GM12878 (cell line): Measurements from ENCODE around the gene BARD1. TPM values are rescaled to one million over a fixed set of nuclear protein-coding genes. Genes with fewer than 3 reads are reported as not detected.
A peak's percentile ranks its signal among the peaks of the same experiment; 100 is the strongest.

Experiments
- ATAC-seq: fragments of 200-7000 bp; cut with Tn5 transposase; 3 replicates; pipeline ENCODE4 v1.9.1; 2020; ENCODE audit warnings: mild to moderate bottlenecking, moderate library complexity
- BruUV-seq: library from RNA; stranded (reverse); fragments of 400-500 nt; replicated peaks from 2 replicates; lab custom pipeline; 2021; lab: Mats Ljungman, UMichigan
- CTCF ChIA-PET: fragments of 300-600 bp; sonication (Branson Sonifier 250); formaldehyde crosslinking; extraction: SDS; loops from one replicate; lab custom pipeline; 2021; ENCODE audit warnings: inconsistent platforms; lab: Yijun Ruan, JAX
- POLR2A ChIA-PET: fragments of 350-600 bp; formaldehyde crosslinking; extraction: SDS; loops from one replicate; lab custom pipeline; 2021; ENCODE audit warnings: inconsistent platforms; lab: Charles Lee
- RAD21 ChIA-PET: fragments of 300-600 bp; sonication (Branson Sonifier 250); formaldehyde crosslinking; loops from one replicate; lab custom pipeline; 2023; ENCODE audit warnings: antibody characterized with exemption; ENCODE audit not compliant: unreplicated experiment; lab: Charles Lee
- SMC1A ChIA-PET: fragments of 300-600 bp; sonication (Branson Sonifier 250); formaldehyde crosslinking; loops from one replicate; lab custom pipeline; 2023; ENCODE audit not compliant: unreplicated experiment, uncharacterized antibody; lab: Charles Lee
- DNase-seq: peaks from one replicate; pipeline ENCODE4 v3.0.0-alpha.2; 2011; ENCODE audit warnings: low read depth, low spot score
- FAIRE-seq: peaks from 3 replicates; lab custom pipeline; 2011; peaks lifted over from hg19 to GRCh38; lab: Jason Lieb, UNC
- H2AFZ ChIP-seq: 2 replicates; pipeline ENCODE4 v1.6.0; 2011; ENCODE audit warnings: low read depth, low read length, control low read depth; ENCODE audit not compliant: control insufficient read depth
- H3K27ac ChIP-seq: 2 replicates; pipeline ENCODE4 v1.5.1; 2011; ENCODE audit warnings: control low read depth; ENCODE audit not compliant: control insufficient read depth, insufficient read depth
- H3K27me3 ChIP-seq, 2 experiments: replicated peaks in 1 of 2; 2 replicates each; pipeline versions ENCODE4 v1.6.0 to v1.6.1; 2011; ENCODE audit warnings: low read length in 1 of 2; ENCODE audit not compliant: control insufficient read depth in 2 of 2, insufficient read depth in 2 of 2
- H3K36me3 ChIP-seq, 2 experiments: 2 replicates each; pipeline ENCODE4 v1.5.1; 2011; ENCODE audit warnings: low read length in 1 of 2; ENCODE audit not compliant: control insufficient read depth in 2 of 2, insufficient read depth in 2 of 2
- H3K4me1 ChIP-seq: 2 replicates; pipeline ENCODE4 v1.6.1; 2011; ENCODE audit warnings: mild to moderate bottlenecking, low read length, moderate library complexity, mixed read lengths; ENCODE audit not compliant: control insufficient read depth, insufficient read depth
- H3K4me2 ChIP-seq: 2 replicates; pipeline ENCODE4 v1.6.0; 2011; ENCODE audit warnings: control low read depth; ENCODE audit not compliant: control insufficient read depth, insufficient read depth
- H3K4me3 ChIP-seq: fragments of 200-600 bp; sonication (generic); 2 replicates; pipeline ENCODE4 v1.5.1; 2016
- H3K79me2 ChIP-seq: 2 replicates; pipeline ENCODE4 v1.6.0; 2011; ENCODE audit warnings: low read length; ENCODE audit not compliant: control insufficient read depth, insufficient read depth
- H3K9ac ChIP-seq: 2 replicates; pipeline ENCODE4 v1.8.0; 2011; ENCODE audit warnings: low read length, control low read depth, mixed read lengths; ENCODE audit not compliant: control insufficient read depth, insufficient read depth
- H3K9me3 ChIP-seq: replicated peaks from 3 replicates; pipeline ENCODE4 v1.5.1; 2011; ENCODE audit warnings: mild to moderate bottlenecking, low read length; ENCODE audit not compliant: control insufficient read depth, insufficient read depth
- H4K20me1 ChIP-seq: 2 replicates; pipeline ENCODE4 v1.6.0; 2011; ENCODE audit not compliant: control insufficient read depth, insufficient read depth
- FOS ChIP-seq: IDR thresholded peaks from 3 replicates; pipeline ENCODE4 v1.6.1; 2011; ENCODE audit warnings: borderline replicate concordance; ENCODE audit not compliant: insufficient read length; ENCODE audit errors: extremely low read depth
- RAD21 ChIP-seq: IDR thresholded peaks from 2 replicates; pipeline ENCODE4 v1.6.1; 2011; ENCODE audit warnings: mild to moderate bottlenecking, low read depth, low read length, moderate library complexity; ENCODE audit not compliant: insufficient read depth
- SMC3 ChIP-seq: IDR thresholded peaks from 2 replicates; pipeline ENCODE4 v1.6.1; 2011; ENCODE audit warnings: low read length, improper control_type of control experiment, borderline replicate concordance
- ZNF274 ChIP-seq: IDR thresholded peaks from one replicate; pipeline ENCODE4 v1.8.0; 2011; ENCODE audit not compliant: insufficient read length, insufficient read depth
- ZNF384 ChIP-seq: IDR thresholded peaks from 2 replicates; pipeline ENCODE4 v1.6.1; 2012; ENCODE audit warnings: low read depth, mild to moderate bottlenecking, low read length, improper control_type of control experiment, borderline replicate concordance
- WGBS: methylation state at CpG from one replicate; pipeline ENCODE4 v1.1.6; 2016; ENCODE audit warnings: low lambda C conversion rate; ENCODE audit not compliant: insufficient replicate concordance, insufficient coverage; ENCODE audit errors: missing lambda C conversion rate; 5-methylcytosine and 5-hydroxymethylcytosine counted together
- in situ Hi-C: fragments of 300-500 bp; cut with MboI; formaldehyde crosslinking; loops from 9 replicates; pipeline ENCODE4 v1.14.3; 2018; ENCODE audit warnings: mixed read lengths
- intact Hi-C: fragments of 100-400 bp; cut with micrococcal nuclease; formaldehyde crosslinking; loops from one replicate; pipeline ENCODE4 v1.14.2; 2022; ENCODE audit not compliant: unreplicated experiment
- polyA plus RNA-seq, 11 experiments: library from polyadenylated mRNA; depleted of rRNA in 4 of 11; unstranded in 6 of 11; stranded (reverse) in 5 of 11; fragments of >200 nt; fragmentation: Nextera tagmentation in 4 of 11; fragmentation: Illumina TruSeq in 1 of 11; extraction: Ambion mirVana in 4 of 11; extraction: Trizol in 1 of 11; gene quantifications; 1 replicate in 1 of 11; 2 replicates in 10 of 11; pipeline versions ENCODE4 v1.2.1 to v1.2.3, GENCODE V29; 2011 to 2016; ENCODE audit warnings: inconsistent platforms in 2 of 11, missing spikeins in 2 of 11, low read depth in 1 of 11
- total RNA-seq, 4 experiments: library from RNA; depleted of rRNA in 3 of 4; stranded (reverse); fragments of >200 nt in 3 of 4; fragmentation: Illumina TruSeq in 1 of 4; extraction: Trizol in 1 of 4; gene quantifications; 2 replicates each; pipeline versions ENCODE4 v1.2.1 to v1.2.3, GENCODE V29; 2013 to 2021
- TF ChIP-seq, protein P1 (sequence below), 3 experiments: IDR thresholded peaks in 2 of 3; conservative IDR thresholded peaks in 1 of 3; 2 replicates each; pipeline ENCODE4 v1.5.1; 2011; ENCODE audit warnings: low read depth in 3 of 3, low read length in 3 of 3, mild to moderate bottlenecking in 3 of 3, control low read depth in 2 of 3, moderate library complexity in 2 of 3, inconsistent platforms in 1 of 3, mixed read lengths in 1 of 3; ENCODE audit not compliant: control insufficient read depth in 2 of 3, insufficient read depth in 1 of 3; ENCODE audit errors: extremely low read depth in 1 of 3
- TF ChIP-seq, protein P2 (sequence below): fragments of 450-650 bp; IDR thresholded peaks from 2 replicates; pipeline ENCODE4 v1.6.1; 2016; ENCODE audit warnings: mild to moderate bottlenecking, moderate library complexity, borderline replicate concordance

The BARD1 gene
- total and polyA plus RNA-seq, 10 of the 15 experiments (the other 5 are each of a cell fraction or from before 2014, with no cell fraction given), result 15.3 to 45.7 (median 31.6) TPM

DNA sequence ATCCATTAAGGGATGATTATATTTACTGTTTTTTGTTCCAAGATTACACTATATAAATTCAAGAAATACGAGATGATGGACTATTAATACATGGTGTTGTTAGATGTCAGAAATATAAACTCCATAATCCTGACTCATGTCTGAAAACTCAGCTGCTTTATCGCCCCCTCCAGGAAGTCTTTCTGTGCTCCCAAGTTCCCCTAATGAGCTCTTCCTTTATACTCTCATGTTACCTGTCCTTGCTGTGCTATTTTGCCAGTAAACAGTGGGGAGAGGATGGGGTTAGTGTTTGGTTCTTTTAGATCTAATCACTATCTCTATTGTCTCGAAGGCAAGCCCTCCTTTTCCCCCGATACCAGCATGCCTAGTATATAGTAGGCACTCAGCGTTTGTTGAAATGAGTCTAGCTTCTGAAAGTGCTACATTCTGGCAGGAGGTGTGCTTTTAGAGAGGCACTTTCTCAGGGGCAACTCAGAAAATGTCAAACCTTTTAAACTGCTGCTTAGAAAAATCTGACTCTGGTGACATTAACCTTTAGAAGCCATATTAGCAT lies 21.4 kb upstream of the BARD1 start:
- BruUV-seq, result no TSS peak
- DNase-seq (no peak), FAIRE-seq (no peak), ATAC-seq (peak; percentile 49)
- Histone ChIP-seq H3K4me2 (no peak overlapping the region), H3K27me3 (no peaks in the 10 kb centered on the region), H3K9ac (no peak overlapping the region), H3K9me3 (no peaks in the 10 kb centered on the region), H3K36me3 (no peaks in the 10 kb centered on the region), H3K4me3 (no peak overlapping the region), H2AFZ (no peak overlapping the region), H3K4me1 (no peaks in the 10 kb centered on the region), H3K27ac (no peak overlapping the region), H4K20me1 (no peaks in the 10 kb centered on the region), H3K79me2 (no peaks in the 10 kb centered on the region)
- 68% methylated on average over 5 of the region's 5 CpGs for WGBS
- in situ Hi-C loops, result no loop called here
- intact Hi-C loops, result no loop called here
- RAD21 ChIA-PET, result interaction anchor here (0.6 to 1.5 kb wide), 9 partner anchors 11 to 1087 kb away, joined by 3 to 5 read pairs (median 3); partner anchors contain the start of gene BARD1
- SMC1A ChIA-PET, result interaction anchor here (0.6 to 1.1 kb wide), 9 partner anchors 10 to 1341 kb away, joined by 3 to 4 read pairs (median 3); no protein-coding TSS in a partner anchor
- TF ChIP-seq ZNF384 (no peak), SMC3 (peak; percentile 23; the same call in 1 of the 2 replicates), RAD21 (peak; percentile 46; the same call in 1 of the 2 replicates), ZNF274 (no peak), FOS (no peak)
- TF ChIP-seq, protein P1, sequence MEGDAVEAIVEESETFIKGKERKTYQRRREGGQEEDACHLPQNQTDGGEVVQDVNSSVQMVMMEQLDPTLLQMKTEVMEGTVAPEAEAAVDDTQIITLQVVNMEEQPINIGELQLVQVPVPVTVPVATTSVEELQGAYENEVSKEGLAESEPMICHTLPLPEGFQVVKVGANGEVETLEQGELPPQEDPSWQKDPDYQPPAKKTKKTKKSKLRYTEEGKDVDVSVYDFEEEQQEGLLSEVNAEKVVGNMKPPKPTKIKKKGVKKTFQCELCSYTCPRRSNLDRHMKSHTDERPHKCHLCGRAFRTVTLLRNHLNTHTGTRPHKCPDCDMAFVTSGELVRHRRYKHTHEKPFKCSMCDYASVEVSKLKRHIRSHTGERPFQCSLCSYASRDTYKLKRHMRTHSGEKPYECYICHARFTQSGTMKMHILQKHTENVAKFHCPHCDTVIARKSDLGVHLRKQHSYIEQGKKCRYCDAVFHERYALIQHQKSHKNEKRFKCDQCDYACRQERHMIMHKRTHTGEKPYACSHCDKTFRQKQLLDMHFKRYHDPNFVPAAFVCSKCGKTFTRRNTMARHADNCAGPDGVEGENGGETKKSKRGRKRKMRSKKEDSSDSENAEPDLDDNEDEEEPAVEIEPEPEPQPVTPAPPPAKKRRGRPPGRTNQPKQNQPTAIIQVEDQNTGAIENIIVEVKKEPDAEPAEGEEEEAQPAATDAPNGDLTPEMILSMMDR (IDR thresholded peaks at IDR 0.05 in 2 of 3, conservative IDR thresholded peaks at IDR 0.05 in 1 of 3; ENCODE audit: control insufficient read depth in 2 of 3, extremely low read depth in 1 of 3, insufficient read depth in 1 of 3, low read depth in 3 of 3, low read length in 3 of 3), result peak in 2 of 3 experiments; percentile 30 to 49; a peak in 3 of 6 replicates
- TF ChIP-seq, protein P2, sequence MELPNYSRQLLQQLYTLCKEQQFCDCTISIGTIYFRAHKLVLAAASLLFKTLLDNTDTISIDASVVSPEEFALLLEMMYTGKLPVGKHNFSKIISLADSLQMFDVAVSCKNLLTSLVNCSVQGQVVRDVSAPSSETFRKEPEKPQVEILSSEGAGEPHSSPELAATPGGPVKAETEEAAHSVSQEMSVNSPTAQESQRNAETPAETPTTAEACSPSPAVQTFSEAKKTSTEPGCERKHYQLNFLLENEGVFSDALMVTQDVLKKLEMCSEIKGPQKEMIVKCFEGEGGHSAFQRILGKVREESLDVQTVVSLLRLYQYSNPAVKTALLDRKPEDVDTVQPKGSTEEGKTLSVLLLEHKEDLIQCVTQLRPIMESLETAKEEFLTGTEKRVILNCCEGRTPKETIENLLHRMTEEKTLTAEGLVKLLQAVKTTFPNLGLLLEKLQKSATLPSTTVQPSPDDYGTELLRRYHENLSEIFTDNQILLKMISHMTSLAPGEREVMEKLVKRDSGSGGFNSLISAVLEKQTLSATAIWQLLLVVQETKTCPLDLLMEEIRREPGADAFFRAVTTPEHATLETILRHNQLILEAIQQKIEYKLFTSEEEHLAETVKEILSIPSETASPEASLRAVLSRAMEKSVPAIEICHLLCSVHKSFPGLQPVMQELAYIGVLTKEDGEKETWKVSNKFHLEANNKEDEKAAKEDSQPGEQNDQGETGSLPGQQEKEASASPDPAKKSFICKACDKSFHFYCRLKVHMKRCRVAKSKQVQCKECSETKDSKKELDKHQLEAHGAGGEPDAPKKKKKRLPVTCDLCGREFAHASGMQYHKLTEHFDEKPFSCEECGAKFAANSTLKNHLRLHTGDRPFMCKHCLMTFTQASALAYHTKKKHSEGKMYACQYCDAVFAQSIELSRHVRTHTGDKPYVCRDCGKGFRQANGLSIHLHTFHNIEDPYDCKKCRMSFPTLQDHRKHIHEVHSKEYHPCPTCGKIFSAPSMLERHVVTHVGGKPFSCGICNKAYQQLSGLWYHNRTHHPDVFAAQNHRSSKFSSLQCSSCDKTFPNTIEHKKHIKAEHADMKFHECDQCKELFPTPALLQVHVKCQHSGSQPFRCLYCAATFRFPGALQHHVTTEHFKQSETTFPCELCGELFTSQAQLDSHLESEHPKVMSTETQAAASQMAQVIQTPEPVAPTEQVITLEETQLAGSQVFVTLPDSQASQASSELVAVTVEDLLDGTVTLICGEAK, result no peak
- POLR2A ChIA-PET, result no interaction called here
- CTCF ChIA-PET, result interaction anchor here (0.6 to 2.3 kb wide), 24 partner anchors 8 to 1436 kb away, joined by 3 to 18 read pairs (median 3); partner anchors contain the start of gene VWC2L
